Endothelial cell of umbilical vein (primary cell): ENCODE results near the gene IL4I1.

Experiments
- EZH2 ChIP-seq: IDR thresholded peaks from 2 replicates; pipeline ENCODE4 v1.6.1; 2012; ENCODE audit warnings: borderline replicate concordance, low read depth, mild to moderate bottlenecking, moderate library complexity, low read length, inconsistent platforms; ENCODE audit not compliant: severe bottlenecking
- POLR2A ChIP-seq: IDR thresholded peaks from 2 replicates; pipeline ENCODE4 v1.6.1; 2012; ENCODE audit warnings: low read depth, mild to moderate bottlenecking, control low read depth, low read length
- TF ChIP-seq, protein P1 (sequence below), 2 donors: IDR thresholded peaks; 1 replicate in 1 of 2; 2 replicates in 1 of 2; pipeline ENCODE4 v1.5.1; 2011; ENCODE audit warnings: low read length in 2 of 2, mild to moderate bottlenecking in 2 of 2, moderate library complexity in 2 of 2, control low read depth in 1 of 2, inconsistent platforms in 1 of 2, low read depth in 1 of 2; ENCODE audit not compliant: insufficient read depth in 1 of 2; ENCODE audit errors: extremely low read depth in 1 of 2
- TF ChIP-seq, protein P2 (sequence below): IDR thresholded peaks from 2 replicates; pipeline ENCODE4 v1.6.1; 2011; ENCODE audit not compliant: insufficient read depth, insufficient read length

DNA sequence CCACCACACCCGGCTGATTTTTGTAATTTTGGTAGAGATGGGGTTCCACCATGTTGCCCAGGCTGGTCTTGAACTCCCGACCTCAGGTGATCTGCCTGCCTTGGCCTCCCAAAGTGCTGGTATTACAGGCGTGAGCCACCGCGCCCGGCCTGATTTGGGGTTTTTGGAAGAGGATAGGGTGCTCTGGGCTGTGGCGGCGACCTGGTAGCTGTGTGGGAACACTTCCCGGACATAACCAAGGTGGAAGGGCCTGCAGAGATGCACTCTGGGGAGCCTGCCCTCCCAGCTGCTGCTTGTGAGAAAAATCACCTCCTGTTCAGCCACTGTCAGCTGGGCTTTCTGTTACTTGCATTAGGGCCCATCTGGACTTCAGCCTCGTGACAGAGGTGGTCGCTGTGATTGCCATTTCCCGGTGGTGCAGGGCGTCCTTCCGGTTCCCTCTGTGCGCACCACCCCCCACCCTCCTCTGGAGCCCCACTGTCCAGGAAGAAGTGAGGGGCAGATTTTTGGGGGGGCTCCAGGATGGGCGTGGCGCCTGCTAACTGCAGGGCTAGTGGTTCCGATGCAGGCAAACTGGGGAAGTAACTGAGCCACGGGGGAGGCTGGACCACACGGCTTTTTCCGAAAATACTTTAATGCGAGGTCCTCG, 7.5 kb downstream of the IL4I1 start:
- TF ChIP-seq, protein P1, sequence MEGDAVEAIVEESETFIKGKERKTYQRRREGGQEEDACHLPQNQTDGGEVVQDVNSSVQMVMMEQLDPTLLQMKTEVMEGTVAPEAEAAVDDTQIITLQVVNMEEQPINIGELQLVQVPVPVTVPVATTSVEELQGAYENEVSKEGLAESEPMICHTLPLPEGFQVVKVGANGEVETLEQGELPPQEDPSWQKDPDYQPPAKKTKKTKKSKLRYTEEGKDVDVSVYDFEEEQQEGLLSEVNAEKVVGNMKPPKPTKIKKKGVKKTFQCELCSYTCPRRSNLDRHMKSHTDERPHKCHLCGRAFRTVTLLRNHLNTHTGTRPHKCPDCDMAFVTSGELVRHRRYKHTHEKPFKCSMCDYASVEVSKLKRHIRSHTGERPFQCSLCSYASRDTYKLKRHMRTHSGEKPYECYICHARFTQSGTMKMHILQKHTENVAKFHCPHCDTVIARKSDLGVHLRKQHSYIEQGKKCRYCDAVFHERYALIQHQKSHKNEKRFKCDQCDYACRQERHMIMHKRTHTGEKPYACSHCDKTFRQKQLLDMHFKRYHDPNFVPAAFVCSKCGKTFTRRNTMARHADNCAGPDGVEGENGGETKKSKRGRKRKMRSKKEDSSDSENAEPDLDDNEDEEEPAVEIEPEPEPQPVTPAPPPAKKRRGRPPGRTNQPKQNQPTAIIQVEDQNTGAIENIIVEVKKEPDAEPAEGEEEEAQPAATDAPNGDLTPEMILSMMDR (IDR thresholded peaks at IDR 0.05; ENCODE audit: extremely low read depth in 1 of 2, insufficient read depth in 1 of 2, low read depth in 1 of 2, low read length in 2 of 2): no peak
- TF ChIP-seq, protein P2, sequence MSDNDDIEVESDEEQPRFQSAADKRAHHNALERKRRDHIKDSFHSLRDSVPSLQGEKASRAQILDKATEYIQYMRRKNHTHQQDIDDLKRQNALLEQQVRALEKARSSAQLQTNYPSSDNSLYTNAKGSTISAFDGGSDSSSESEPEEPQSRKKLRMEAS: no peak
- TF ChIP-seq EZH2: no peak
- no peak for TF ChIP-seq POLR2A
